WTC11 (cell line): ENCODE data around the gene RYR3. TPM values are rescaled to one million over a fixed set of nuclear protein-coding genes. Genes with fewer than 3 reads are reported as not detected.

Source experiments
- ATAC-seq: fragments of 200-7000 bp; cut with Tn5 transposase; 2 replicates; pipeline ENCODE4 v1.10.0; 2021; ENCODE audit warnings: mild to moderate bottlenecking, moderate library complexity
- CTCF ChIA-PET: fragments of 300-600 bp; sonication (Branson Sonifier 250); formaldehyde crosslinking; loops from one replicate; lab custom pipeline; 2021; ENCODE audit warnings: antibody characterized with exemption; lab: Charles Lee
- POLR2A ChIA-PET: fragments of 350-600 bp; sonication (Branson Sonifier 250); formaldehyde crosslinking; loops from one replicate; lab custom pipeline; 2021; ENCODE audit warnings: antibody characterized with exemption; lab: Charles Lee
- DNase-seq: peaks from one replicate; pipeline ENCODE4 v3.0.0; 2021; ENCODE audit warnings: low spot score
- H3K27ac Mint-ChIP-seq: 2 replicates; pipeline ENCODE4 v1.8.0; 2021; ENCODE audit warnings: mixed read lengths
- H3K27me3 Mint-ChIP-seq: 2 replicates; pipeline ENCODE4 v1.8.0; 2021; ENCODE audit warnings: low read depth, mild to moderate bottlenecking, moderate library complexity, mixed read lengths
- H3K36me3 Mint-ChIP-seq: 2 replicates; pipeline ENCODE4 v1.8.0; 2021; ENCODE audit warnings: mixed read lengths
- H3K4me1 Mint-ChIP-seq: 2 replicates; pipeline ENCODE4 v1.8.0; 2022; ENCODE audit warnings: mixed read lengths
- H3K4me3 Mint-ChIP-seq: 2 replicates; pipeline ENCODE4 v1.8.0; 2021; ENCODE audit warnings: mild to moderate bottlenecking, moderate library complexity, mixed read lengths
- H3K9me3 Mint-ChIP-seq: 2 replicates; pipeline ENCODE4 v1.8.0; 2021; ENCODE audit warnings: mixed read lengths
- AFF4 ChIP-seq: sonication (generic); formaldehyde crosslinking; IDR thresholded peaks from 2 replicates; pipeline ENCODE4 v1.8.1; 2023; ENCODE audit warnings: mild to moderate bottlenecking, missing genetic modification reagents, borderline replicate concordance
- ARID4B ChIP-seq: sonication (generic); formaldehyde crosslinking; IDR thresholded peaks from 2 replicates; pipeline ENCODE4 v1.8.0; 2023; ENCODE audit warnings: missing genetic modification reagents, mild to moderate bottlenecking, borderline replicate concordance
- CBFB ChIP-seq: sonication (generic); formaldehyde crosslinking; IDR thresholded peaks from 2 replicates; pipeline ENCODE4 v1.8.1; 2022; ENCODE audit warnings: mild to moderate bottlenecking, low read depth, missing genetic modification reagents
- CREB1 ChIP-seq: sonication (generic); formaldehyde crosslinking; IDR thresholded peaks from 2 replicates; pipeline ENCODE4 v1.8.0; 2023; ENCODE audit warnings: mild to moderate bottlenecking, missing genetic modification reagents
- CREM ChIP-seq: sonication (generic); formaldehyde crosslinking; IDR thresholded peaks from 2 replicates; pipeline ENCODE4 v1.8.1; 2022; ENCODE audit warnings: mild to moderate bottlenecking, missing genetic modification reagents, moderate library complexity
- ELF4 ChIP-seq: sonication (generic); formaldehyde crosslinking; IDR thresholded peaks from 2 replicates; pipeline ENCODE4 v1.8.1; 2022; ENCODE audit warnings: low read depth, mild to moderate bottlenecking, moderate library complexity, missing genetic modification reagents
- FOXJ3 ChIP-seq: sonication (generic); formaldehyde crosslinking; IDR thresholded peaks from 2 replicates; pipeline ENCODE4 v1.9.0; 2021; ENCODE audit warnings: missing genetic modification reagents, mild to moderate bottlenecking, borderline replicate concordance
- FOXP4 ChIP-seq: sonication (generic); formaldehyde crosslinking; IDR thresholded peaks from 2 replicates; pipeline ENCODE4 v1.8.0; 2022; ENCODE audit warnings: mild to moderate bottlenecking, missing genetic modification reagents
- IRF2 ChIP-seq: sonication (generic); formaldehyde crosslinking; IDR thresholded peaks from 2 replicates; pipeline ENCODE4 v1.8.0; 2022; ENCODE audit warnings: low read depth, missing genetic modification reagents, borderline replicate concordance
- NFE2L1 ChIP-seq: sonication (generic); formaldehyde crosslinking; IDR thresholded peaks from 2 replicates; pipeline ENCODE4 v1.8.1; 2023; ENCODE audit warnings: missing genetic modification reagents
- RELA ChIP-seq: sonication (generic); formaldehyde crosslinking; IDR thresholded peaks from 2 replicates; pipeline ENCODE4 v1.8.1; 2022; ENCODE audit warnings: missing genetic modification reagents, mild to moderate bottlenecking, borderline replicate concordance
- SMAD4 ChIP-seq: sonication (generic); formaldehyde crosslinking; IDR thresholded peaks from 2 replicates; pipeline ENCODE4 v1.8.0; 2022; ENCODE audit warnings: mild to moderate bottlenecking, missing genetic modification reagents
- SOX15 ChIP-seq: fragments of 250-450 bp; sonication (Bioruptor Pico); IDR thresholded peaks from 2 replicates; pipeline ENCODE4 v1.9.0; 2021; ENCODE audit warnings: mild to moderate bottlenecking
- SP1 ChIP-seq: sonication (generic); formaldehyde crosslinking; conservative IDR thresholded peaks from 2 replicates; pipeline ENCODE4 v1.8.1; 2022; ENCODE audit warnings: missing genetic modification reagents
- ZNF671 ChIP-seq: fragments of 250-450 bp; sonication (Bioruptor Pico); IDR thresholded peaks from 2 replicates; pipeline ENCODE4 v1.8.0; 2021; ENCODE audit warnings: mild to moderate bottlenecking
- total RNA-seq: library from RNA; stranded (reverse); gene quantifications from 3 replicates; pipeline ENCODE4 v1.2.3, GENCODE V29; 2021
- TF ChIP-seq, protein P1 (sequence below): sonication (generic); formaldehyde crosslinking; IDR thresholded peaks from 2 replicates; pipeline ENCODE4 v1.8.0; 2023; ENCODE audit warnings: mild to moderate bottlenecking, missing genetic modification reagents
- TF ChIP-seq, protein P2 (sequence below): sonication (generic); formaldehyde crosslinking; IDR thresholded peaks from 2 replicates; pipeline ENCODE4 v1.8.1; 2022; ENCODE audit warnings: missing genetic modification reagents, borderline replicate concordance
- TF ChIP-seq, protein P3 (sequence below): sonication (generic); formaldehyde crosslinking; IDR thresholded peaks from 2 replicates; pipeline ENCODE4 v1.8.0; 2022; ENCODE audit warnings: missing genetic modification reagents

RYR3 gene
- total RNA-seq, 1 experiment from 2014 or later = 1.4 TPM

DNA sequence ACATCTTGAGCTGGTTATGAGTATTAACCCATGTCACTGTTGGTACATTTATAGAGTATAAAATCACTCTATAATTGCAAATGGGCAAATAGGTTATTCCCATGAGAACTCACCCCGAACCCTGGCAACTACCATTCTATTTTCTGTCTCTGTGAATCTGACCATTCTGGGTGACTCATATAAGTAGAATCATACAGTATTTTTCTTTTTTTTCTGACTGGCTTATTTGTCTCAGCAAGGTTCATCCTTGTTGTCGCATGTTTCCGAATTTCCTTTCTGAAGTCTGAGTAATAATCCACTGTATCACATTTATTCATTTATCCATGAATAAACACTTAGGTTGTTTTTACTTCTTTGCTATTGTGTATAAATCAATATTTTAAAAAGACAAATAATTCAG lies 597.6 kb downstream of the RYR3 start:
- TF ChIP-seq SP1 = no peak
- TF ChIP-seq ZNF671 (CRISPR knock-in tag) = no peak
- TF ChIP-seq, protein P1, sequence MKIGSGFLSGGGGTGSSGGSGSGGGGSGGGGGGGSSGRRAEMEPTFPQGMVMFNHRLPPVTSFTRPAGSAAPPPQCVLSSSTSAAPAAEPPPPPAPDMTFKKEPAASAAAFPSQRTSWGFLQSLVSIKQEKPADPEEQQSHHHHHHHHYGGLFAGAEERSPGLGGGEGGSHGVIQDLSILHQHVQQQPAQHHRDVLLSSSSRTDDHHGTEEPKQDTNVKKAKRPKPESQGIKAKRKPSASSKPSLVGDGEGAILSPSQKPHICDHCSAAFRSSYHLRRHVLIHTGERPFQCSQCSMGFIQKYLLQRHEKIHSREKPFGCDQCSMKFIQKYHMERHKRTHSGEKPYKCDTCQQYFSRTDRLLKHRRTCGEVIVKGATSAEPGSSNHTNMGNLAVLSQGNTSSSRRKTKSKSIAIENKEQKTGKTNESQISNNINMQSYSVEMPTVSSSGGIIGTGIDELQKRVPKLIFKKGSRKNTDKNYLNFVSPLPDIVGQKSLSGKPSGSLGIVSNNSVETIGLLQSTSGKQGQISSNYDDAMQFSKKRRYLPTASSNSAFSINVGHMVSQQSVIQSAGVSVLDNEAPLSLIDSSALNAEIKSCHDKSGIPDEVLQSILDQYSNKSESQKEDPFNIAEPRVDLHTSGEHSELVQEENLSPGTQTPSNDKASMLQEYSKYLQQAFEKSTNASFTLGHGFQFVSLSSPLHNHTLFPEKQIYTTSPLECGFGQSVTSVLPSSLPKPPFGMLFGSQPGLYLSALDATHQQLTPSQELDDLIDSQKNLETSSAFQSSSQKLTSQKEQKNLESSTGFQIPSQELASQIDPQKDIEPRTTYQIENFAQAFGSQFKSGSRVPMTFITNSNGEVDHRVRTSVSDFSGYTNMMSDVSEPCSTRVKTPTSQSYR (CRISPR knock-in tag) = no peak
- no peak for TF ChIP-seq FOXJ3 (CRISPR knock-in tag)
- no peak for TF ChIP-seq NFE2L1 (CRISPR knock-in tag)
- TF ChIP-seq SOX15 (CRISPR knock-in tag) = no peak
- TF ChIP-seq CBFB (CRISPR knock-in tag) = no peak
- TF ChIP-seq FOXP4 = no peak
- TF ChIP-seq SMAD4 (CRISPR knock-in tag) = no peak
- TF ChIP-seq, protein P2, sequence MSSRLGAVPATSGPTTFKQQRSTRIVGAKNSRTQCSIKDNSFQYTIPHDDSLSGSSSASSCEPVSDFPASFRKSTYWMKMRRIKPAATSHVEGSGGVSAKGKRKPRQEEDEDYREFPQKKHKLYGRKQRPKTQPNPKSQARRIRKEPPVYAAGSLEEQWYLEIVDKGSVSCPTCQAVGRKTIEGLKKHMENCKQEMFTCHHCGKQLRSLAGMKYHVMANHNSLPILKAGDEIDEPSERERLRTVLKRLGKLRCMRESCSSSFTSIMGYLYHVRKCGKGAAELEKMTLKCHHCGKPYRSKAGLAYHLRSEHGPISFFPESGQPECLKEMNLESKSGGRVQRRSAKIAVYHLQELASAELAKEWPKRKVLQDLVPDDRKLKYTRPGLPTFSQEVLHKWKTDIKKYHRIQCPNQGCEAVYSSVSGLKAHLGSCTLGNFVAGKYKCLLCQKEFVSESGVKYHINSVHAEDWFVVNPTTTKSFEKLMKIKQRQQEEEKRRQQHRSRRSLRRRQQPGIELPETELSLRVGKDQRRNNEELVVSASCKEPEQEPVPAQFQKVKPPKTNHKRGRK (CRISPR knock-in tag) = no peak
- TF ChIP-seq AFF4 (CRISPR knock-in tag) = no peak
- TF ChIP-seq RELA (CRISPR knock-in tag) = no peak
- no peak for TF ChIP-seq ELF4 (CRISPR knock-in tag)
- TF ChIP-seq, protein P3, sequence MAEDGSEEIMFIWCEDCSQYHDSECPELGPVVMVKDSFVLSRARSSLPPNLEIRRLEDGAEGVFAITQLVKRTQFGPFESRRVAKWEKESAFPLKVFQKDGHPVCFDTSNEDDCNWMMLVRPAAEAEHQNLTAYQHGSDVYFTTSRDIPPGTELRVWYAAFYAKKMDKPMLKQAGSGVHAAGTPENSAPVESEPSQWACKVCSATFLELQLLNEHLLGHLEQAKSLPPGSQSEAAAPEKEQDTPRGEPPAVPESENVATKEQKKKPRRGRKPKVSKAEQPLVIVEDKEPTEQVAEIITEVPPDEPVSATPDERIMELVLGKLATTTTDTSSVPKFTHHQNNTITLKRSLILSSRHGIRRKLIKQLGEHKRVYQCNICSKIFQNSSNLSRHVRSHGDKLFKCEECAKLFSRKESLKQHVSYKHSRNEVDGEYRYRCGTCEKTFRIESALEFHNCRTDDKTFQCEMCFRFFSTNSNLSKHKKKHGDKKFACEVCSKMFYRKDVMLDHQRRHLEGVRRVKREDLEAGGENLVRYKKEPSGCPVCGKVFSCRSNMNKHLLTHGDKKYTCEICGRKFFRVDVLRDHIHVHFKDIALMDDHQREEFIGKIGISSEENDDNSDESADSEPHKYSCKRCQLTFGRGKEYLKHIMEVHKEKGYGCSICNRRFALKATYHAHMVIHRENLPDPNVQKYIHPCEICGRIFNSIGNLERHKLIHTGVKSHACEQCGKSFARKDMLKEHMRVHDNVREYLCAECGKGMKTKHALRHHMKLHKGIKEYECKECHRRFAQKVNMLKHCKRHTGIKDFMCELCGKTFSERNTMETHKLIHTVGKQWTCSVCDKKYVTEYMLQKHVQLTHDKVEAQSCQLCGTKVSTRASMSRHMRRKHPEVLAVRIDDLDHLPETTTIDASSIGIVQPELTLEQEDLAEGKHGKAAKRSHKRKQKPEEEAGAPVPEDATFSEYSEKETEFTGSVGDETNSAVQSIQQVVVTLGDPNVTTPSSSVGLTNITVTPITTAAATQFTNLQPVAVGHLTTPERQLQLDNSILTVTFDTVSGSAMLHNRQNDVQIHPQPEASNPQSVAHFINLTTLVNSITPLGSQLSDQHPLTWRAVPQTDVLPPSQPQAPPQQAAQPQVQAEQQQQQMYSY (CRISPR knock-in tag) = no peak
- TF ChIP-seq CREB1 (CRISPR knock-in tag) = no peak
- no peak for TF ChIP-seq ARID4B
- TF ChIP-seq IRF2 (CRISPR knock-in tag) = no peak
- no peak for TF ChIP-seq CREM (CRISPR knock-in tag)
- TF ChIP-seq, all 79 proteins: peak for 0
- ChIA-PET POLR2A (no interaction called here), CTCF (interaction anchor here (0.6 to 1.3 kb wide), 2 partner anchors 54 to 56 kb away, joined by 3 to 4 read pairs; no protein-coding TSS in a partner anchor)
- H3K27ac Mint-ChIP-seq = no peak overlapping the region
- no peaks in the 10 kb centered on the region for H3K27me3 Mint-ChIP-seq
- DNase-seq (no peak), ATAC-seq (no peak)
- no peaks in the 10 kb centered on the region for H3K36me3 Mint-ChIP-seq
- H3K9me3 Mint-ChIP-seq = no peaks in the 10 kb centered on the region
- peaks cover 37% of the 10 kb centered on the region for H3K4me1 Mint-ChIP-seq
- no peak overlapping the region for H3K4me3 Mint-ChIP-seq
